ENCODE data around the gene HMX2. TPM values are rescaled to one million over a fixed set of nuclear protein-coding genes. Genes with fewer than 3 reads are reported as not detected.

Gene HMX2
- total and polyA plus RNA-seq, 2 of the 13 experiments (the other 11 are each of a cell fraction or from before 2014, with no cell fraction given): not detected

DNA sequence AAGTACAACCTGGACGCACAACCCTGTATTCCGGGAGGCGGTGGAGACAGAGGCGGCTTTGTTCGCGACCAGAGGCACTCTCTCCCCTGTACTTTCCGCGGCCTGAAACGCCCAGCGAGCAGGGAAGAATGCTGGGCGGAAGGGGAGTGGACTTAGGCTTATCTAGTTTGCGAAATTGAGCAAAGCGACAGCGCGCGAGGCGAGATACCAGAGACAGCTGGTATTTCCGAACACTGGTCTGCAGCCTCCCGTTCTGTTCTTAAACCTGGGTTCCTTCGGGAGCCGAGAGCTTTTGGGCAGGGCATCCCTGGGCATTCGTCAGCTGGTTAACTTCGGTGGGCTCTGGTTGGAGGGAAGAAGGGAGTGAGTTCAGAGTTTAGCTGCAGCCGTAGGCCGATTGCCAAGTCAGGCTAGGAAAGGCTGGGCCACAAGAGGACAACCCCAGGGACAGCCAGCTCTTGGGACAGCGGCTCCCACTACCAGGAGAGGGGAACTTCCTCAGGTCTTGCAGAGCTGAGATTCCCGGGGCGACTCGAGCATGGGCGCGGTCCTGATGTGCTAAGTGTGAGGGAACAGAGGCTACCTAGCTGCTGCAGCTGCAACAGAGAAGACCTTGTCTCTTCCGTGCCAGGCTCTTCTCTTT is 8.3 kb upstream of the HMX2 start (continued):
- TF ChIP-seq, protein P1, sequence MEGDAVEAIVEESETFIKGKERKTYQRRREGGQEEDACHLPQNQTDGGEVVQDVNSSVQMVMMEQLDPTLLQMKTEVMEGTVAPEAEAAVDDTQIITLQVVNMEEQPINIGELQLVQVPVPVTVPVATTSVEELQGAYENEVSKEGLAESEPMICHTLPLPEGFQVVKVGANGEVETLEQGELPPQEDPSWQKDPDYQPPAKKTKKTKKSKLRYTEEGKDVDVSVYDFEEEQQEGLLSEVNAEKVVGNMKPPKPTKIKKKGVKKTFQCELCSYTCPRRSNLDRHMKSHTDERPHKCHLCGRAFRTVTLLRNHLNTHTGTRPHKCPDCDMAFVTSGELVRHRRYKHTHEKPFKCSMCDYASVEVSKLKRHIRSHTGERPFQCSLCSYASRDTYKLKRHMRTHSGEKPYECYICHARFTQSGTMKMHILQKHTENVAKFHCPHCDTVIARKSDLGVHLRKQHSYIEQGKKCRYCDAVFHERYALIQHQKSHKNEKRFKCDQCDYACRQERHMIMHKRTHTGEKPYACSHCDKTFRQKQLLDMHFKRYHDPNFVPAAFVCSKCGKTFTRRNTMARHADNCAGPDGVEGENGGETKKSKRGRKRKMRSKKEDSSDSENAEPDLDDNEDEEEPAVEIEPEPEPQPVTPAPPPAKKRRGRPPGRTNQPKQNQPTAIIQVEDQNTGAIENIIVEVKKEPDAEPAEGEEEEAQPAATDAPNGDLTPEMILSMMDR (CRISPR knock-in tag; IDR thresholded peaks at IDR 0.05): peak; percentile 17
- no peak for TF ChIP-seq NR2F6 (IDR thresholded peaks at IDR 0.05)
- TF ChIP-seq NR2F6 (CRISPR knock-in tag; IDR thresholded peaks at IDR 0.05): peak; percentile 60
- peak; percentile 62; the same call in 1 of the 2 replicates for TF ChIP-seq FOXP4 (CRISPR knock-in tag; IDR thresholded peaks at IDR 0.05)
- TF ChIP-seq MIXL1 (CRISPR knock-in tag; IDR thresholded peaks at IDR 0.05): peak; percentile 51
- TF ChIP-seq TBX2 (CRISPR knock-in tag; IDR thresholded peaks at IDR 0.05; ENCODE audit: borderline replicate concordance): peak; percentile 58; the same call in 1 of the 2 replicates
- TF ChIP-seq, protein P2, sequence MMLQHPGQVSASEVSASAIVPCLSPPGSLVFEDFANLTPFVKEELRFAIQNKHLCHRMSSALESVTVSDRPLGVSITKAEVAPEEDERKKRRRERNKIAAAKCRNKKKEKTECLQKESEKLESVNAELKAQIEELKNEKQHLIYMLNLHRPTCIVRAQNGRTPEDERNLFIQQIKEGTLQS (CRISPR knock-in tag; IDR thresholded peaks at IDR 0.05): 0 out of 2 replicates have a peak, but pooled peaks have one; percentile 24
- peak; percentile 72; the same call in 1 of the 2 replicates for TF ChIP-seq ISL2 (CRISPR knock-in tag; IDR thresholded peaks at IDR 0.05)
- 0 out of 2 replicates have a peak, but pooled peaks have one; percentile 46 for TF ChIP-seq ATF7-NPFF (CRISPR knock-in tag; IDR thresholded peaks at IDR 0.05; ENCODE audit: low read depth)
- peak; percentile 54; the same call in 1 of the 2 replicates for TF ChIP-seq DRAP1 (CRISPR knock-in tag; IDR thresholded peaks at IDR 0.05)
- TF ChIP-seq, protein P3, sequence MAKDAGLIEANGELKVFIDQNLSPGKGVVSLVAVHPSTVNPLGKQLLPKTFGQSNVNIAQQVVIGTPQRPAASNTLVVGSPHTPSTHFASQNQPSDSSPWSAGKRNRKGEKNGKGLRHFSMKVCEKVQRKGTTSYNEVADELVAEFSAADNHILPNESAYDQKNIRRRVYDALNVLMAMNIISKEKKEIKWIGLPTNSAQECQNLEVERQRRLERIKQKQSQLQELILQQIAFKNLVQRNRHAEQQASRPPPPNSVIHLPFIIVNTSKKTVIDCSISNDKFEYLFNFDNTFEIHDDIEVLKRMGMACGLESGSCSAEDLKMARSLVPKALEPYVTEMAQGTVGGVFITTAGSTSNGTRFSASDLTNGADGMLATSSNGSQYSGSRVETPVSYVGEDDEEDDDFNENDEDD (CRISPR knock-in tag; IDR thresholded peaks at IDR 0.05; ENCODE audit: borderline replicate concordance): no peak
- no peak for TF ChIP-seq GABPA (IDR thresholded peaks at IDR 0.05; ENCODE audit: low read depth, low read length)
- TF ChIP-seq GABPA (CRISPR knock-in tag; IDR thresholded peaks at IDR 0.05; ENCODE audit: low read depth): peak; percentile 66
- peak; percentile 86 for TF ChIP-seq HDAC2 (CRISPR knock-in tag; IDR thresholded peaks at IDR 0.05)
- TF ChIP-seq IKZF5 (CRISPR knock-in tag; IDR thresholded peaks at IDR 0.05): peak; percentile 61; the same call in 1 of the 2 replicates
- peak; percentile 26; the same call in 1 of the 2 replicates for TF ChIP-seq HMG20B (CRISPR knock-in tag; conservative IDR thresholded peaks at IDR 0.05)
- TF ChIP-seq CEBPB (IDR thresholded peaks at IDR 0.05; ENCODE audit: borderline replicate concordance, low read depth, low read length): peak; percentile 86
- TF ChIP-seq CBX1 (IDR thresholded peaks at IDR 0.05; ENCODE audit: low read depth): peak; percentile 75
- 0 out of 2 replicates have a peak, but pooled peaks have one; percentile 63 for TF ChIP-seq ZNF441 (CRISPR knock-in tag; IDR thresholded peaks at IDR 0.05; ENCODE audit: borderline replicate concordance)
- TF ChIP-seq ZNF501 (CRISPR knock-in tag; IDR thresholded peaks at IDR 0.05): peak; percentile 73; the same call in 1 of the 2 replicates
- TF ChIP-seq, protein P4, sequence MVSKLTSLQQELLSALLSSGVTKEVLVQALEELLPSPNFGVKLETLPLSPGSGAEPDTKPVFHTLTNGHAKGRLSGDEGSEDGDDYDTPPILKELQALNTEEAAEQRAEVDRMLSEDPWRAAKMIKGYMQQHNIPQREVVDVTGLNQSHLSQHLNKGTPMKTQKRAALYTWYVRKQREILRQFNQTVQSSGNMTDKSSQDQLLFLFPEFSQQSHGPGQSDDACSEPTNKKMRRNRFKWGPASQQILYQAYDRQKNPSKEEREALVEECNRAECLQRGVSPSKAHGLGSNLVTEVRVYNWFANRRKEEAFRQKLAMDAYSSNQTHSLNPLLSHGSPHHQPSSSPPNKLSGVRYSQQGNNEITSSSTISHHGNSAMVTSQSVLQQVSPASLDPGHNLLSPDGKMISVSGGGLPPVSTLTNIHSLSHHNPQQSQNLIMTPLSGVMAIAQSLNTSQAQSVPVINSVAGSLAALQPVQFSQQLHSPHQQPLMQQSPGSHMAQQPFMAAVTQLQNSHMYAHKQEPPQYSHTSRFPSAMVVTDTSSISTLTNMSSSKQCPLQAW (CRISPR knock-in tag; IDR thresholded peaks at IDR 0.05): 0 out of 2 replicates have a peak, but pooled peaks have one; percentile 13
- TF ChIP-seq IRX3 (CRISPR knock-in tag; IDR thresholded peaks at IDR 0.05; ENCODE audit: borderline replicate concordance, low read depth): peak; percentile 60; the same call in 1 of the 2 replicates

All from HepG2 (cell line).